Activated CD8-positive, alpha-beta memory T cell treated with anti-CD3 and anti-CD28 coated beads, Interleukin-2, amount 50 U/mL, for 24 hours (primary cell): Measurements from ENCODE around the gene PALLD.

Source experiments
- DNase-seq: peaks from one replicate; pipeline ENCODE4 v3.0.0-alpha.2; 2020; ENCODE audit errors: extremely low read depth

PALLD gene

DNA sequence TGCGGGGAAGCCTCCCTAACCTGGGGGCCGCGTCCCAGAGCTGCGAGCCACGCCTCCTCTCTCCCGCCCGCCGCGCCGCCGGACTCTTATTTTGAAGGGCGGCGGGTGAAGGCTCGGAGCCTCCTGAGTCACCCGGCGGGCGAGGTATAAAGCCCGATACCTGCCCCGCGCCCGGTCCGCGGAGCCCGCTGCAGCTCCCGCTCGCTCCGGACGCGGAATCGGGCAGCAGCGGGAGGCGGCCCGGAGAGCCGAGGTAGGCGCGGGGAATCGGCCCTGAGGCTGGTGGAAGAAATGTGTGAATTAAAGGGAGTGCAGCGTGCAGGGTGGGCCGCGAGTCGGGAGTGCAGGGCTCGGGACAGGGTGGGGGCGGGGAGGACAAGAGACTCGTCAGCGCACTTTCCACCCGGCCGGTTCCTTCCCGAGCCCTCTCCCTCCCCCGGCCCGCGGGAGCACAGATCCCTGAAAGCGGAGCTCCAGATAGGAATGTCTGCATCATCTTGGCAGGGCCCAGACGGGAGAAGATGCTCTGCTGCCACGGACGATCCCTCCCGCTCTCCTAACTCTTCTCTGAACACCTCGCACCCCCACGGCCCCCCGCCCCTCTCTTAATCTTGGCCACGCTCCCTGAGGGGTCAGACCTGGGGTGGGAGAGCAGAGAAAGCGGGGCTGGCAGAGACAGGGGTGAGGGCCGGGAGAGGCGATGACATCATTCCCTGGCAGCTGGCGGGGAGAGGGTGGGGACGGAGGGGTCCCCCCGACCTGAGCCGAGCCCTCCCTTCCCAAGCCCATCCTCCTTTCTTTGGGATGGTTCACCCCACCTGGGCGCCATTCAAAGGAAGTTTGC, 335.3 kb downstream of the PALLD start:
- no peak for DNase-seq

DNA sequence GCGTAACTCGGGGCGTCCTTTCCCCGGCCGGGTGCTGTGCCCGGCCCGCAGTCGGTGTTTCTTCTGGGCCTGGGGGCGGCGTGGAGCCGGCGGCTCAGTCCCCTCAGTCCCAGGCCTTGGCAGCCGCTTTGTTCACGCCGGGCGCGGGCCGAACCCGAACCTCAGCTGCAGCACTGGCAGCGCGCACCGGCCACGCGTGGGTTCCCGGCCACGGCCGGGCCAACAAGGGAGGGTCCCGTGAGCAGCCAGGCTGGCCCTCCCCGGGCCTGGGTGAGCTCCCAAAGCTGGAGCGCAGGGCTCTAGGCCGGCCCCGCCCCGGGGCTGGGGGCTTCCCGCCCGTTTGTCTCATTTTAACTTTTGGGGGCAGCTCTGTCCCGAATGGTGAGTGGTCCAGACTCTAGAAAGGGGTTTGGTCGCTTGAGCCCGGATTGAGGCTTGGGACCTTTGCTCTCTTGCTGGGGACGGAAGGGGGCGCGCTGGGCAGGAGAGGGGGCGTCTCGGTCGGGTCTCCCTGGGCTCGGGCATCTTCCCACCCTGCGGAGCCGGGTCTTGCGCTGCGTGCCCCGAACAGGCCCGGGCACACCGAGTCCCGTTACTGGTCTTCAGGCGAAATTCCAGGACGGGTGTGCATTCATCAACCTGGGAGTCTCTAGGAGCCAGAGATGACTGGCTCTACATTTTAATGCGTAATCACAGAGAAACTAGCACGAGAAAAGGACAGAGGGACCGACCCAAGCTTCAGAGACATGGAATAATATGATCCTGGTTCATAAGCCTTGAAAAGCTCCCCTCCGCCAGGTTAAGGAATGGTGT, 336.1 kb downstream of the PALLD start:
- DNase-seq: no peak

DNA sequence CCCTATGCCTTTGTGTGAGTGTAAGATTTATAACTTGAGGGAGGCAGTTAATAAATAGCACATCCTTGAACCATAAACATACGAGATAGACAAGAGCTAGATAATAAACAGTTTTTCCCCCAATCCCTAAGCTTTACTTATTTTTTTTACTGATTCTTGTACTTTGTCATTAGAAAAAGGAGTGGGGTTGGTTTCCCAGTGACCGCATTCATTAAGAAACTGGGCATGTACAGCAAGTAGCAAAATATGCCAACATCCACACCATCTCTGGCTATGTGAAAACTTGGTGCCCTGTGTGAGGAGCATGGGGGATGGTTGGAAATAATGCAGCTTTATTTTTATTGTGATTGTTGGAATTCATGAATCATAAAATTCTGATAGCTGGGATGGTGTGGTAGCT, 337.0 kb downstream of the PALLD start:
- DNase-seq: no peak

DNA sequence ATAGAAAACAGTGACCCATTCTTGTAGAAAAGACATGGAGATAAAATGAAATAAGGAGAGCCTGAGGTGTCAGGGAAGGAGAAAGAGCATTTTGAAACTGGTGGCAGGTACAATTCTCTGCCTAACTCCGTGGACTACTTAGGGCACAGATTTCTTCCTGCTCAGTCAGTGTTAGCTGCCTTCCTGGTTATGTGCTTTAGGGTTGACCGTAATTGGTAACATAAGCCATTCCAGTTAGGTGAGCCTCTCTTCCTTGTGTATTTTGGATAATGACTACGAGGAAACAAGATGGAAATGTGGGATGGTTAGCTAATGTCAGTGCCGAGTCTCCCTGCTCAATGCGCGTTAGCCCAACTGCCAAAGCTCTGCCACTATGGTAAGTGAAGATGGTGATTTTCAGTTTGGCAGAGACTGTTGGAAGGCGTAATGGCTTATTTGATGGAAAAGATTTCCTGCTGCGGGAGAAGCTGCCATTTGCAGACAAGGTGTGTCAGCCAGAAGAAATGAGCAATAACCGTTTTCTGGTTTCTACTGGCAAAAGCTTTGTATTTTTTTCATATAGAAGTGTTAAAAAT, 339.1 kb downstream of the PALLD start:
- DNase-seq: no peak

DNA sequence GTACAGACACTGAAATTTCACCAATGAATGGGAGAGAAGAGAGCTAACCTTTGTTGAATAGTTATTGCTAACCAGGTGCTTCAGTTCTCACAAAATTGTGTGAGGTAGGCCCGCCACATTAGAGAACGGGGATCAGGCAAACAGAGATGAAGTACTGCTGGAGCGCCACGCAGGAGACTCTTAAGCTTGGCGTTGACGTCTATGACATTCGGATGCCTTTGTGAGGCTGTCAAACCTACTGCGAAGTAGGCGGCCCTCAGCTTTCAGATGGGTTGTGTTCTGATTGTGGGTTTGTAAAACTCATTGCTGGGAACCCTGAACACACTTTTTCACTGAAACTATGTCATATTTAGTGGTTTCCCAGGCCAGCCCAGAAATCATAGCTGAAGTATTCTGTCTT, 339.6 kb downstream of the PALLD start:
- no peak for DNase-seq

DNA sequence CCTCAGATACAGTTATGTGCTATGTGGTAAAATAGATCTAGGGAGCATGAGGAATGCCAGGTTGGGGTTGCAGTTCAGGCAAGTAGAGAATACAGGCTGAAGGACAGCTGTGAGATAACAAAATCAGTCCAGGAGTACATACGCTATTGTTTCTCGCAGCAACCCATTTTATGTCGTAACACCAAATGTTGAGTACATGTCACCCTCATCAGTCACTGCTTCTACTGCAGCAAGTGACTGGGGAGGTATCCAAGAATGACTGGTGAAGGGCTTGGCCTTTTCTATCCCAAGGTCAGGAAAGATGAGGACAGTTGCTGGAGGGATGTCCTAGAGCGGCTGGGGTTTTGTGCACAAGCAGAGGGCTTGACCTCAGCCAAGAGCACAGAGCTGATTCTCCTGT, 341.1 kb downstream of the PALLD start:
- DNase-seq: no peak

DNA sequence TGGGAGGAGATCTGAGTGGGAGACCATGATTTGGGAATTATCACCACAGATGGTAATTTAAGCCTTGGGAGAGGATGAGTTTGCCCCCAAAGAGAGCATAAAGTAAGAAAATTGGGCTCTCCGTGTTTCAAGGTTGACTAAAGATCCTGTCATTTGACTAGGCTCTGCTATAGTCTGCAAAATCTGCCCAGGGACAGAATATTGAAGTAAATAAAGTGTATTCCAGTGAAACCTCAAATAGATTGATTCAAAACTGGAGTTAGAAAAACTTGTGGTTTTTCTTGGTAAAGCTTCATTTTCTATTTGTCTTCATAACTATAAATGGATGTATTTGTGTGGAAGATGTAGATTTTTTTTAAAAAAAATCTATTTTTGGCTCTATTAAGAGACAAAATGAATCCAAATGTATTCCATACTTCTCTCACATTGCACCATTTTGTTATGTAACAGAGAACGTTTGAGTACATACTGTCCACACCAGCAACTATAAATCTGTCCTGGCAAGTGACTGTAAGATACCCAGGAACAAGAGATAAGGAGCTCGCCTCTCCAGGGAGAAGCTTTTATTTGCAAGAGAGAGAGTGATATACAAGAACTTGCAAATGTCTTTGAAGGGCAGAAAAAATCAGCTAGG, 343.0 kb downstream of the PALLD start:
- no peak for DNase-seq

DNA sequence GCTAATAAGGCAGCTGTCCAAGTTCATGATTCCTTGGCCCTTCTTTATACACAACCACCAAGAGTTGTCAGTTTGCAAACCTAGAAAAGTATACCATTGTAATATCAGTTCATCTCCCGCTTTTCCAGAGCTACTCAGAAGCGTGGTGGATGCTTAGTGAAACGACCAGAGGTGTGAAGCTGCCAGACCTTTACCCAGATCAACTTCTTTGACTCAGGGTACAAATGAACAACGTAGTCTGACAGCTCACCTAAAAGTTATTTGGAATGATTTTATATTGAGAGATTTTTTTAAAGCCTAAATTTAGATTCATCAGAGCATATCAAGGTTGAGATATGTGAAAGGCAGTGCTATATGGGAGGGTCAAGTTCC, 343.5 kb downstream of the PALLD start:
- no peak for DNase-seq

DNA sequence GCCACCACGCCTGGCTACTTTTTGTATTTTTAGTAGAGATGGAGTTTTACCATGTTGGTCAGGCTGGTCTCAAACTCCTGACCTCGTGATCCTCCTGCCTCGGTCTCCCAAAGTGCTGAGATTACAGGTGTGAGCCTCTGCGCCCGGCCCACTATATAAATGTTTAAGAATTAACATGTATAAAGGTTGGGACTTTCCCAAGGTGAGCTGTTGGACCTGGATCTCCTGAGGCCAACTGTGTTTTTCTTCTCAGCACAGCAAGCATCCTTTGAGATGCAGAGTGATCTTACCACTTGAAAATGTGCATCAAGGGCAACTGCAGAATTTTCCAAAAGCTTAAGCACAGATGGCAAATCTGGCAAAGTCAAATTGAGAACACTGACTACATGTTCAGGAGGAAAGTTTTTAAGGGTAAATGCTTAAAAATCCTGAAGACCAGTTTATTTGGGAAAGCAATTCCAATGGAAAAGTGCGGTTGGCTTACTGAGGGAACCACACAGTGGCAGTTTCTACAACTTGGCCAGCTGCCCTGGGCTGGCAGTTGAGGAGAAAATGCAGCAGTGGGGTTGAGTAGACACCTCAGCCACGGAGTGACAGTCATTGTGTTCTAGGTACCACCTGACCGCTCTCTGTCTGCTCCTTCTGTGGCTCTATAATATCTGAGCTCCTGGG, 344.3 kb downstream of the PALLD start:
- DNase-seq: no peak

DNA sequence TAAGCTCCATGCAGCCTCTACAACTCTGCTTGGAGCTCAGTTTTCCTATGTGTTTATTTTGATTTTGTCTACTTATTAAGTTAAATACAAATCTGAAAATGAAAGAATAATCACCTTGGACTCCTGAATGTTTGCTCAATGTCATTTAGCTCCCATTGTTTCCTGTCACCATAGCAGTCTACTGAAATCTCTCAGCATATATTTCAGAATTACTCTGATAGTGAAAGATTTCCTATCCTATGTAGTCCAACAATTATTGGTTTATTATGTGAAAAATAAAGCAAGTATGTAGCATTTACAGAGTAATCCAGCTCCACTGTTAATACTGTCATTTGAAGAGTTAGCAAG, 344.8 kb downstream of the PALLD start:
- DNase-seq: no peak

DNA sequence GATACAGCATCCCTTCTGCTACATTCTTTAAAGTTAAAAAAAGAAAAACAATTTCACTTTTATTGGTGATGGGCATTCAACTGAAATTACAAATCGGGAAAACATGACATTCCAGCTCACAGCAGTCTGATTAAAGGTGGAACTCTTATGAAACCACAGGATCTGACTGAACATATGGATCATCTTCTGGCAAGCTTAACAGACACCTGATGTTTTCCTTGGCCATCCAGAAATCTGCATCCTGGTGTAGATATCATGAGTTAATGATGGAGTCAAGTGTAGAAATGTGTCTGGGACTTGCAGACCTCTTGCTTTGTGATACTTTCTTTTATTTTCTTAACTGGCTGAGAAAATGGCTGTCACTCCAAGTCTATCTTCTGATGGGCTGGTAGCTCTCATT, 345.3 kb downstream of the PALLD start:
- no peak for DNase-seq

DNA sequence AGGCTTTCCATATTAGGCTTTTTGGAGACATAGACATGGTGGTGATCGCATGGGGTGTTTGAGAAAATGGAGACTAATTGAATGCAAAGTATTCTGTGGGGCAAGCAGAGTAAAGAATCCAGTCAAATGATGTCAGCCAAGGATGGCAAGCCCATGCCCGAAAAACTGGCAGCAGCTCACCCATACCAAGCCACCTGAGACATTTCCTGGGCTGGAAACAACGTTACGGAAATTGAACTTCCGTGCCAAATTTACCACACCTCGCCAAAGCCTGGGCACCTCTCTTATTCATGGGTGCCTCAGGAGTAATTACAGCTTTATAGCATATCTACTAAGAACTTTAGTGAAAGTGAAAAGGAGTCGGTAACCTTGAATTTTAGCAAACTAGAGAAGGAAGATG, 346.8 kb downstream of the PALLD start:
- no peak for DNase-seq

DNA sequence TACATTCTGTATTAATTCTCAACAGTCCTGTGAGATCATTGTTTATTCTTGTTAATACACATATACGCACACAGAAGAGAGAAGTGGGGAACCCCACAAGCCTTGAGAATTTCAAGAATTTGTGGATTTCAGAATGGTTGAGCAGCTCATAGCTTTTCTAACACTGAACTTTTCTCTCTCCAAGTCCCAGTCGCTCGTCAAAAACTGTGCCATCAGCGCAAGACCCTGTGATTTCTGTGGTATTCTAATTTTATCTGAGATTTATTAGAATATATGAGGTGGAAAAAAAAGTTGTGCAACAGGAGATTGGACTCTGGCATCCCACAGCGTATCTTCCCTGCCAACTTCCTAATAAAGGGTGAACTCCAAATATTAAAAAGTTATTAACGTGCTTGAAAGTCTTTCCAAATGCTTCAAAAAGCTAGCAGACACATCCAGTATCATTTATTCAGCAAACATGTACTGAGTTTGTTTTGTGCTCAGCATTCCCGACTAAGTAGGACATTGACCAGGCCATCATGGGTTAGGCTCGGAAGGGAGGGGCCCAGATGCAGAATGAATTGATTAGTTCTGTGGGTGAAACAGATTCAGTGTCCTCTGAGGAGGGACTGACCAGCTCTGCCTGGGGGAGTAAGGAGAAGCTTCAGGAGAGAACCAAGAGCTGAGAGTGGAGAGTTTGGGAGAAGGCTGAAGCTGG, 347.6 kb downstream of the PALLD start:
- no peak for DNase-seq

DNA sequence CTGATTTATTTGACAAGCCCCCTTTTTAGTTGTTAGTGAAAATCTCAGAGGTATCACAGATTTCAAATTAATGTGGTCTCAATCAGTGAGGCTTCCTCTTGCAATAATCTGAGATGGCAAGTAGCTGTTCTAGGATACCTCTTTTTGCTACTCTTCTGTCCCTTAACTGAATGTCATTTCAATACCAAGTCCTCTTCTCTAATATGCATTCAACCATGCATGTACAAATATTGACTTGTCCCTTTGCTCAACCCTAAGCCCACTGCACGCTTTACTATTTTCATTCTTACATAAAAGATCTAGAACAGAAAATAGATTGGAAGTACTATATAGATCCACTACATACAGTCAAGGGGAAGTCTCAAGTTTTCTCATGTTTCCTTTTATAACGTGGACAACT, 349.0 kb downstream of the PALLD start:
- no peak for DNase-seq

DNA sequence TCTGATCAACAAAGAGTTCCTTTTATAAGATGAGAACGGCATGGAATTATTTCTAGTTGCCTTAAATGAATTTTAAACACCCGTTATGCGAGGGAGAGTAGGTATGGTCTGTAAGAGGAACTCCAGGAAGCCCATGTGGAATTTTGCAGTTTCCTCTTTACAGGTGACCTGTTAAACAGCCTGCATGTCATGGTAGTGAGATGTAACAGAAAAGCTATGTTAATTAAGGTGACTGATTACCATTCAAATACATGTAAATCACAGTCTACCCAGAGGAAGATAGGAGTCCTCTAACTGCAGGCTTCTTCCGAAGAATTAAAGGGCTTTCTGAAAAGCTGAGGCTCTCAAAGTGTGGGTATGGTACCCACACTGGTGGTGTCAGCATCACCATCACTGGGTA, 349.6 kb downstream of the PALLD start:
- DNase-seq: no peak

DNA sequence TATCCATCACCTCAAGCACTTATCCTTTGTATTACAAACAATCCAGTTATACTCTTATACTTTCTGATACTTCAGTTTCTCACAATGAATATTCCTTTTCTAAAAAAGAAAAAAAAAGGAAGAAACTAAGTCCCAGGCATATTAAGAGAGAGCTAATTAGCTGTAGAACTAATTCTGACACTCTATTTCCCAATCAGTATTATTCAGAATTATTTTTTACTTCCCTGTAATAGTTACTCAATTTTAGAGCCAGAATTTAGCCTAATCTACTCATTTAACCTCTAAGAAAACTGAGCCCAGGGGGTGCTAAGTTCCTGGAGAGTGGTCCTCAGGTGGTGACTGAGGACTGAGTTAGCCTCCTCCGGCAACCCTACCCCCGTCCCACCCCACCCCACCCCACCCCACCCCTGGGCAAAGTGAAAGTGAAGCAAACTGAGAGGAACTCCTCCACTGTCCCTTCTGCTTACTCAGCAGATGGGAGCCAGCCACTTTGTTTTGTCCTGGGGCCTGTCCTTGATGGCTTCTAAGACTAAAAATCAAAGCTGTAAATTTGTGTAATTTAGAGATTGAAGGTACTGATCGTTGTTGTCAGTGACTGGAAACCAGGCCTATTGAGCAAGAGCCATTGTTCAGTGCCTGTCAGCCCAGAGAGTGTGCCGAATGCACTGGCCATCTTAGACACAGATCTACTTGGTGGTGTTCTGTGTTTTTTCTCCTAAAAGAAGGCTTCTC, 351.1 kb downstream of the PALLD start:
- no peak for DNase-seq

DNA sequence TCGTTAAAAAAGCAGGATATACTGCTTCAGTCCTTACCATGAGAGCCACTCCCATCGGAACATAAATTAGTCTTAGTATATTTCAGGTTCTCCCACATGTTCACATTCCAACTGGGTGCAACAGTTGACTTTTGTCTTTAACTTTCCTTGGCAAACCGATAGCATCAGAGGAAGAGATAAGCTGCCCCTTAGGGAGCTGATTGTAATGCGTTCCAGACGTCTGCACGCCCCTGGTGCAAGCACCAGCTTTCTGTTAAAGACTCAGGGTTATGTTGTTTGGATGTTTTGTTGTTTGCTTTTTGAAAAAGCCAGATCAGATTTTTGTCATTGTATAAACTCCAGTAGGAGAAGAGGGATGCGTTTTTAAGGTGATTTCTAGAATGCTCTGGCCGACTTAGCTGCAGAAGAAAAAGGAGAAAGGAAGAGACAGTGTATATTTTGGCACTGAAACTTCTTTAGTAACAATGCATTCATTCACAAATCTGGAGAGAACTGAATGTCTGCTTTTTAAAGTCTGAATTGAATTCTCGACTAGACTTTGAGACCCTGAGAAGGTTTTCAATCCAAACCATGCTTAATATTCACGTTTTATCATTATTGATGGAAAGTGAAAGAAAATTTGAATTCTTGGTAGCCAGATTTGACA, 352.3 kb downstream of the PALLD start:
- DNase-seq: no peak

DNA sequence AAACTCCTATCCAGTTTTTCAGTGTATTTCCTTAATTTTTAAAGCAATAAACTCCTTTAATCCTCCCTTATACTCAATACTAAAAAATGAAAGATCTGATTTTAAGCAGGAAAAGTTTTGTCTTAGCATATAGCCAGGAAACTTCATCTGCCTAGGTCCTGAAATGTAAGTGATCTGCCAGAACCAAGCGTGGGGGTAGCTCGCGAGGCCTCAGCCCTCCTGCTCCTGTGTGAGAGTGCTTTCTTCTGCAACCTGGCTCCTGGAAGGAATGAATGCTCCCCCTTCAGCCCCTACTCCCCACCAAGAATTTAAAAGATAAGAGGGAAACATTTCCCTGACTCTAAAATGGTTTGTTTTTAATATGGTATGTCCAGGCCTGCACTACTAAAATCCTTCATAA, 353.1 kb downstream of the PALLD start:
- no peak for DNase-seq

DNA sequence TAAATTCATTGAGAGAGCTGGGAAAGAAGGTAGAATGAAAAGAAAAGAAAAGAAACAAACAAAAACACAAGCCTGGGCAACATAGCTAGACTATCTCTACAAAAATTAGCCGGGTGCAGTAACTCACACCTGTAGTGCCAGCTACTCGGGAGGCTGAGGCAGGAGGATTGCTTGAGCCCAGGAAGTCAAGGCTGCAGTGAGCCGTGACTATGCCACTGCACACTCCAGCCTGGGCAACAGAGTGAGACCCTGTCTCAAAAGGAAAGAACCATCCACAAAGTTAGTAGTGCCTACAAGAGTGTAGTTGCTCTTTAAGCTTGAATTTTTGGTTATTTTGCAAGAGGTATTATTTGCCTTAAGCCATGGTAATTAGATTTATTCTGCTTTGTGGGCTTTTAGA, 355.5 kb downstream of the PALLD start:
- no peak for DNase-seq
